Glutamatergic neuron (in vitro differentiated cells): Measurements from ENCODE around the gene CSTF1. TPM values are rescaled to one million over a fixed set of nuclear protein-coding genes. Genes with fewer than 3 reads are reported as not detected.

Experiments
- DNase-seq: peaks from one replicate; pipeline ENCODE4 v3.0.0; 2022
- H3K27ac Mint-ChIP-seq: one replicate; pipeline ENCODE4 v1.8.0; 2020; ENCODE audit warnings: mild to moderate bottlenecking, mixed read lengths, inconsistent platforms; ENCODE audit not compliant: unreplicated experiment
- H3K27me3 Mint-ChIP-seq: one replicate; pipeline ENCODE4 v1.8.0; 2020; ENCODE audit warnings: mild to moderate bottlenecking, moderate library complexity, mixed read lengths, inconsistent platforms; ENCODE audit not compliant: unreplicated experiment
- H3K36me3 Mint-ChIP-seq: one replicate; pipeline ENCODE4 v1.8.0; 2020; ENCODE audit warnings: mild to moderate bottlenecking, mixed read lengths, inconsistent platforms; ENCODE audit not compliant: unreplicated experiment
- H3K4me1 Mint-ChIP-seq: one replicate; pipeline ENCODE4 v1.8.0; 2020; ENCODE audit warnings: mild to moderate bottlenecking, low read depth, mixed read lengths, inconsistent platforms; ENCODE audit not compliant: unreplicated experiment
- H3K4me3 Mint-ChIP-seq: one replicate; pipeline ENCODE4 v1.8.0; 2020; ENCODE audit warnings: mild to moderate bottlenecking, mixed read lengths, inconsistent platforms; ENCODE audit not compliant: unreplicated experiment
- H3K9me3 Mint-ChIP-seq: one replicate; pipeline ENCODE4 v1.8.0; 2020; ENCODE audit warnings: mild to moderate bottlenecking, moderate library complexity, mixed read lengths, inconsistent platforms; ENCODE audit not compliant: unreplicated experiment
- CTCF ChIP-seq: fragments of 200-600 bp; sonication (generic); IDR thresholded peaks from one replicate; pipeline ENCODE4 v1.5.0; 2021; ENCODE audit not compliant: partially characterized antibody, unreplicated experiment
- total RNA-seq: library from RNA; stranded (reverse); fragmentation: NEBNext Ultra II Directional; extraction: Animal tissue kit (Norgen Biotek cat#: 25700); gene quantifications from one replicate; pipeline ENCODE4 v1.2.1, GENCODE V29; 2021; ENCODE audit not compliant: unreplicated experiment

The CSTF1 gene
- total RNA-seq, 1 donor from 2014 or later = 25.6 TPM

GRCh38 chr20:56443654-56444540, 51.5 kb downstream of the CSTF1 start:
- H3K4me3 Mint-ChIP-seq = no peak overlapping the region
- no peaks in the 10 kb centered on the region for H3K4me1 Mint-ChIP-seq
- no peaks in the 10 kb centered on the region for H3K27me3 Mint-ChIP-seq
- no peak for TF ChIP-seq CTCF
- H3K27ac Mint-ChIP-seq = no peak overlapping the region
- DNase-seq = no peak
- no peaks in the 10 kb centered on the region for H3K36me3 Mint-ChIP-seq
- H3K9me3 Mint-ChIP-seq = no peaks in the 10 kb centered on the region

GRCh38 chr20:56445130-56445529, 52.7 kb downstream of the CSTF1 start:
- DNase-seq = no peak
- no peak overlapping the region for H3K4me3 Mint-ChIP-seq
- TF ChIP-seq CTCF = no peak
- H3K27me3 Mint-ChIP-seq = no peaks in the 10 kb centered on the region
- H3K27ac Mint-ChIP-seq = no peak overlapping the region
- H3K4me1 Mint-ChIP-seq = no peaks in the 10 kb centered on the region
- H3K36me3 Mint-ChIP-seq = no peaks in the 10 kb centered on the region
- H3K9me3 Mint-ChIP-seq = no peaks in the 10 kb centered on the region

- TF ChIP-seq CTCF = no peak
- no peak overlapping the region for H3K4me3 Mint-ChIP-seq
- H3K36me3 Mint-ChIP-seq = no peaks in the 10 kb centered on the region
- H3K9me3 Mint-ChIP-seq = no peaks in the 10 kb centered on the region
- no peak overlapping the region for H3K27ac Mint-ChIP-seq
- DNase-seq = no peak
- H3K4me1 Mint-ChIP-seq = no peaks in the 10 kb centered on the region
- H3K27me3 Mint-ChIP-seq = no peaks in the 10 kb centered on the region
Measured at GRCh38 chr20:56445540-56445939, 53.1 kb downstream of the CSTF1 start.

GRCh38 chr20:56447227-56447626, 54.8 kb downstream of the CSTF1 start:
- H3K4me3 Mint-ChIP-seq = no peak overlapping the region
- peaks cover 3% of the 10 kb centered on the region for H3K9me3 Mint-ChIP-seq
- no peak for DNase-seq
- no peaks in the 10 kb centered on the region for H3K4me1 Mint-ChIP-seq
- H3K27ac Mint-ChIP-seq = no peak overlapping the region
- TF ChIP-seq CTCF = no peak
- no peaks in the 10 kb centered on the region for H3K36me3 Mint-ChIP-seq
- H3K27me3 Mint-ChIP-seq = no peaks in the 10 kb centered on the region

- Mint-ChIP-seq H3K27ac (no peak overlapping the region), H3K9me3 (peaks cover 3% of the 10 kb centered on the region), H3K36me3 (no peaks in the 10 kb centered on the region), H3K4me3 (no peak overlapping the region), H3K27me3 (no peaks in the 10 kb centered on the region), H3K4me1 (no peaks in the 10 kb centered on the region)
- TF ChIP-seq CTCF = no peak
- no peak for DNase-seq
Measured at GRCh38 chr20:56449459-56449858, 57.0 kb downstream of the CSTF1 start.
